GM19452 (cell line): ENCODE data around the gene CTU1.

ENCODE experiments used
- ATAC-seq: cut with Tn5 transposase; IDR thresholded peaks from one replicate; pipeline ENCODE4 v1.9.1; 2021; ENCODE audit not compliant: unreplicated experiment

The CTU1 gene

DNA sequence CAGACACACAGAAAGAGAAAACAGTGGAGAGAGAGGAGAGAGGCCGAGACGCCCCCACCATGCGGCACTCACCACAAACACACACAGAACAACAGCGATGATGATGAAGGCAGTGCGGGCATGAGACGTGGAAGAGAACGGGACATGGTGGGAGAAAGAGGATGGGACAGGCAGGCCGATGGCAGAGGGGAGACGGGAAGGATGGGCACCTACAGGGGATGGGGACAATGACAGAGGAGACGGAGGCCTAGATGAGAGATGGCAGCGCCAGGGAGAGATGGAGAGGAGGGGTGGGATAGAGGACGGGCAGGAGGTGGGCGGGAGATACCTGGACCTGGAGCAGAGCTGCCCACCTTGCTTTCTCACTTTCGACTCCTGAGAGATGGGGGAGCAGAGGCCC lies 24.4 kb downstream of the CTU1 start:
- ATAC-seq: no peak

- ATAC-seq: no peak
Measured at GRCh38 chr19:51083181-51083580, 25.0 kb downstream of the CTU1 start.

- no peak for ATAC-seq
Measured at GRCh38 chr19:51082611-51083010, 25.6 kb downstream of the CTU1 start, which contains the start of gene KLK14. KLK14 (minus strand) TSS chr19:51082887; CDS start chr19:51082614, 273 bp downstream.

DNA sequence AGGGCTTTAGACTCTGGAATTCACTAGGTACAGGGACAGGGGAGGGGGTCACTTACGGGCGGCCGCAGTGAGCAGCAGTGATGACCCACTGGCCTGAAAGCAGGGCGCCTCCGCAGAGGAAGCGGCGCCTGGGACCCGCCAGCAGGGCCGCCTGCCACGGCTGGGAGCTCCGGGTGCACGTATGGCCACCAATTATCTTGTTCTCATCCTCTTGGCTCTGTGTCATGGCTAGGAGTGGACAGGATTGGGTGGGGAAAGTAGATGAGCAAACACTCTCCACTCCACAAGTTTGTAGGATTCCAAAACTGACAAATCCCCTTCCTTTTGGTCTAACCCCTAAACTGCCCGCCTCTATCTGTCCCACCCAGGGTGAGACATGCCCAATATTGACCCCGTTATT lies 26.7 kb downstream of the CTU1 start:
- no peak for ATAC-seq

- ATAC-seq: no peak
Measured at GRCh38 chr19:51079481-51080110, 28.6 kb downstream of the CTU1 start.

- ATAC-seq: no peak
Measured at GRCh38 chr19:51078731-51079130, 29.5 kb downstream of the CTU1 start.

DNA sequence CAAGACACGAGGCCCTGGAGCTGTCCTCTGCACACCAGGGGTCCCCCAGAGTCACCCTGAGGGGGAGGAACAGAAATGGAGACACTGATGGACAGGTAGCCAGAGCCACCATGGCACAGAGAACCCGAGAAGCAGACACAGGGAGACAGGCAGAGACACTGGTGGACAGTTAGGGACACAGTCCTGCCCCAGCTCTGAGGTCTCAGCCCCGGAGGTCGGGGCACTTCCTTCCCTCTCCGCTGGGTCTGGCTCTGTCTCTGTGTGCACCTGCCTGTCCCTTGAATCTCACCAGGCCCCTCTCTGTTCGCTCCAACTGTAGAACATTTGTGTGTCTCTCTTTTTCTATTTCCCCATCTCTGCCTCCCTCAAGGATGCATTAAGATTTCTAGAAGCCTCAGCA lies 30.1 kb downstream of the CTU1 start:
- ATAC-seq: no peak

- no peak for ATAC-seq
Measured at GRCh38 chr19:51076631-51077213, 31.5 kb downstream of the CTU1 start.

DNA sequence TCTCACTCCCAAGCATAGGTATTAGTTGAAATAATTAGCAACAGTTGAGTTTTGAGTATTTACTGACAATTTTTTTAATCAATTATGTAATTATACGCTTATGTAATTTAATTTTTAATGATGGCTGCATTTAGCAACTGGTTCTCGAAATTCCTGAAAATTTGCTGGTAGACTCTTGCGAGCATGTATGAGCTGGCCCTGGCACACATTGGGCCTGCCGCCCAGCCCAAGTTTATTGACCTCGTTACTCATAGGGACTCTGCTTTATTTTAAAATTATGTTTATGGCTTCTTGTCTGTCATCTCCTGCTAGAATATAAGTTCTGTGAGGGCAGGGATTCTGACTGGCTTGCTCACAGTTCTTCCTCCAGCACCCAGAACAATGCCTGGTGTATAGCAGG lies 32.2 kb downstream of the CTU1 start:
- no peak for ATAC-seq

- ATAC-seq: no peak
Measured at GRCh38 chr19:51071095-51071405, 37.2 kb downstream of the CTU1 start.

DNA sequence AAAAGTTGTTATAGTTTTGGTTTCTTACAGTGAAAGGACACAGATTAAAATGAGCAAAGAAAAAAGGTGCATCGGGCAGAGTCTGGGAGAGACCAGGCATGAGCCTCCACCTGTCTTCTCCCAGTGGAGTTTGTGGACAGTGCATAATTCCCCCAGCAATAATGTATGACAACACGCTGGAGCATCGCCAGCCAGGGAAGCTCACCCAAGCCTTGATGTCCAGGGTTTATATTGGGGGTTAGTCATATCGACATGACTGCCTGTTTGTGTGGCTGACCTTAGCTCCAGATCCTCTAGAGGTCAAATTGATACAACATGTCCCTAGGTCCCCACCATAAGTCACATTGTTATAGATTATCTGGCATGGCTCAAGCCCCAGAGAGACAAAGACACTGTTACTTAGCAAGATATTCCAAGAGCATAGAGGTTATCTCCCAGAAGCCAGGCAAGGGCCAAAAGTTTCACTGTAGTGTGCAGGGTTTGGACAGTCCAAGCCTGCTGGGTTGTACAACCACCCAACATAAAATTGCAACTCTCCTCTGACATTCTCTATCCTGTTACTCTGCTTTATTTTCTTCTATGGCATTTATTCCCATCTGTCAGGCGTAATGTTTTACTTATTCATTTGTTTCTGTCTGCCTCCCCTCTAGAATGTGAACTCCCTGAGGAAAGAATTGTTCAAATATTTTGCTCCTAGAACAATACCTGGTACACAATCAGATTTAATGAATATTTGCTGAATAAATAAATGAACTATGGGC lies 37.7 kb downstream of the CTU1 start:
- ATAC-seq: no peak

GRCh38 chr19:51066393-51067186 lies 41.6 kb downstream of the CTU1 start:
- ATAC-seq: no peak

DNA sequence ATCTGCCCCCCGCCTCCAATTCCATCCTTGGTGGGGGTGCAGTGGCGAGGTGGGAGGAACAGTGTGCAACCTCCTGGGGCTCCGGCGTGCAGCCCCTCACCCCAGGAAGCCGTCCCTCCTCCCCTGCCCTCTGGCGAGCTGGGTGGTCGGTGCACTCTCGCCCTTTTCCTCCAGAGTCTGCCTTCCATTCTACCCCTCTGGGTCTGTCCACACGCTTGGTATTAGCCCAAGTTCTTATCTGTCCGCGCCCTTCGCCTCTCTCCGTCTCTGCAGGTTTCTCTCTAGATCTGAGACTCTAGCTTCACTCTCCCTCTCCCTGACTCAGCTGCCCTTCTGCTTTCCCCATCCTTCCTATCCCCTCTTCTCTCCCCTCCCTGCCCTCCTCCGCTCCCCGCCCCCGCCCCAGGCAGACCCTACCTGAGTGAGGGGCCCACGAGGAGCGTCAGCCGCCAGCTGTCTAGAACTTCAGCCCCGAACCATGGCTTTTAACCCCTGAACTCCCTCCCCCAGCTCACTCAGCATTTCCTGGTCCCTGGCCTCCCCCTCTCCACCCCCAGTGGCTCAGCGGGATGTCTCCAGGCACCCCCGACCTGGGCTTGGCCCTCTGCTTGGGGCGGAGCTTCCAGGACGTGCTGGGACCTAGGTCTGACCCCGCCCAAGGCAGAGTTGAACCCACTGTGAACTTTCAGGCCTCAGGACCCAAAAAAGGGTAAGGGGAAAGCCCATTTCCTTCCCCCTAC lies 42.8 kb downstream of the CTU1 start:
- no peak for ATAC-seq

GRCh38 chr19:51064534-51065220 lies 43.5 kb downstream of the CTU1 start, which contains the start of gene KLK13:
KLK13 (minus strand) TSS chr19:51065092; CDS start chr19:51065067, 25 bp downstream.
- no peak for ATAC-seq

- ATAC-seq: no peak
Measured at GRCh38 chr19:51063664-51064063, 44.5 kb downstream of the CTU1 start.

- no peak for ATAC-seq
Measured at GRCh38 chr19:51060973-51061372, 47.2 kb downstream of the CTU1 start.

DNA sequence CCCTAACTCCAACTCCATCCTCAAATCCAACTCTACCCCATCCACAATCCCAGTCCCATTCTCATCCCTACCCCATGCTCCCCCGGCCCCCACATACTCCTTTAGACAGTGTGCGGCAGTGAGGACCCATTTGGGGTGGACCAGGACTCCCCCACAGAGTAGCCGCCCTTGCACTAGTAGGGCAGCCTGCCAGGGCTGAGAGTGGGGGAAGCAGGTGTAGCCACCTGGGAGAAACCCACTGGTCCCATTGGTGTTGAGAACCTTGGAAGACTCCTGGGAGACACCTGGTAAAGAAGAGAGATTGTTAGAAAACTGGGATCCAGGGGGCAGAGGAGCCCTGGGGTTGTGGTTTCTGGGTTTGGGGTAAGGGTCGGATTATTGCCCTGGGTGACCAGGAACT lies 47.9 kb downstream of the CTU1 start:
- ATAC-seq: no peak

DNA sequence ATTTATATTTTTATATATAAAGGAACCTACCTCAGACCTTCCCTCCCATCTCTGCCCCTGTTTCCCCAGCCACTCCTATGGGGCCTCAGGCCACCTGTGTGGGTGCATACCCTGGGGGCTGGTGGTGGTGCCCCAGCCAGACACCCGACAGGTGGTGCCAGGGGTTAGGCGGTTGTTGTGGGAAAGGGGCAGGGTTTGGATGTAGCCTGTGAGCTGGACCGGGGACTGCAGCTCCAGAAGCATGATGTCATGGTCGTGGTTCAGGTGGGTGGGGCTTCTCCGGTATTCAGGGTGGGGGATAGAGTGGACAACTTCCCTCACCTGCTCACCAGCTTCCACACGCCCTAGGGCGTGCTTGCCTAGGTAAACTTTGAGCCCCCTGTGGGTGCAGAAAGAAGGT lies 48.5 kb downstream of the CTU1 start:
- ATAC-seq: no peak

- ATAC-seq: no peak
Measured at GRCh38 chr19:51055866-51056265, 52.3 kb downstream of the CTU1 start.
